ENCODE data around the gene SH3GL3.

GRCh38 chr15:83512459-83512858, 65.3 kb downstream of the SH3GL3 start:
- TF ChIP-seq CTCF (IDR thresholded peaks at IDR 0.05) = no peak
- no peak for TF ChIP-seq POLR2A (IDR thresholded peaks at IDR 0.05)
